IMR-90 (cell line): ENCODE measurements around the gene ZFAND6. TPM values are rescaled to one million over a fixed set of nuclear protein-coding genes. Genes with fewer than 3 reads are reported as not detected.
A peak's percentile ranks its signal among the peaks of the same experiment; 100 is the strongest.

Experiments
- ATAC-seq: fragments of 200-7000 bp; cut with Tn5 transposase; 2 replicates; pipeline ENCODE4 v1.9.1; 2020; ENCODE audit warnings: low read depth, mild to moderate bottlenecking, moderate library complexity
- BruUV-seq: library from RNA; stranded (reverse); fragments of 400-500 nt; replicated peaks from 2 replicates; lab custom pipeline; 2021; lab: Mats Ljungman, UMichigan
- CTCF ChIA-PET: fragments of 300-600 bp; formaldehyde crosslinking; extraction: SDS; loops from one replicate; lab custom pipeline; 2021; ENCODE audit warnings: antibody characterized with exemption; lab: Yijun Ruan, JAX
- POLR2A ChIA-PET: fragments of 300-600 bp; sonication (Branson Sonifier 250); formaldehyde crosslinking; loops from one replicate; lab custom pipeline; 2022; ENCODE audit warnings: antibody characterized with exemption; ENCODE audit not compliant: unreplicated experiment; lab: Charles Lee
- DNase-seq: peaks from one replicate; pipeline ENCODE4 v3.0.0; 2013
- H2AFZ ChIP-seq: replicated peaks from 2 replicates; pipeline ENCODE3; 2013; ENCODE audit warnings: low read length, mild to moderate bottlenecking; ENCODE audit not compliant: poor library complexity
- H2AK5ac ChIP-seq: 2 replicates; pipeline ENCODE4 v1.6.1; 2013; ENCODE audit warnings: low read depth, low read length, inconsistent platforms
- H2AK9ac ChIP-seq: replicated peaks from 2 replicates; pipeline ENCODE3; 2013; ENCODE audit warnings: mild to moderate bottlenecking, low read depth, low read length, moderate library complexity; ENCODE audit not compliant: poor library complexity
- H2BK120ac ChIP-seq: 2 replicates; pipeline ENCODE4 v1.6.1; 2013; ENCODE audit warnings: low read depth, low read length, inconsistent platforms
- H2BK15ac ChIP-seq: 3 replicates; pipeline ENCODE4 v1.6.1; 2013; ENCODE audit warnings: low read depth, low read length, inconsistent platforms
- H2BK20ac ChIP-seq: 2 replicates; pipeline ENCODE4 v1.6.1; 2013; ENCODE audit warnings: low read depth, mild to moderate bottlenecking, inconsistent platforms, low read length, moderate library complexity
- H2BK5ac ChIP-seq: 2 replicates; pipeline ENCODE4 v1.6.1; 2013; ENCODE audit warnings: mild to moderate bottlenecking, low read depth, low read length, inconsistent platforms; ENCODE audit not compliant: poor library complexity, severe bottlenecking
- H3K14ac ChIP-seq: replicated peaks from 2 replicates; pipeline ENCODE4 v1.6.1; 2013; ENCODE audit warnings: low read depth, low read length, inconsistent platforms
- H3K18ac ChIP-seq: 2 replicates; pipeline ENCODE4 v1.6.1; 2013; ENCODE audit warnings: low read depth, low read length, control low read depth
- H3K23ac ChIP-seq: 2 replicates; pipeline ENCODE4 v1.6.1; 2013; ENCODE audit warnings: low read depth, low read length, inconsistent platforms
- H3K27ac ChIP-seq: 2 replicates; pipeline ENCODE4 v1.5.1; 2013; ENCODE audit warnings: mild to moderate bottlenecking, control low read depth, low read length; ENCODE audit not compliant: insufficient read depth
- H3K27me3 ChIP-seq: 2 replicates; pipeline ENCODE4 v1.6.1; 2013; ENCODE audit warnings: low read length; ENCODE audit not compliant: control insufficient read depth, insufficient read depth
- H3K36me3 ChIP-seq: 2 replicates; pipeline ENCODE4 v1.6.1; 2013; ENCODE audit warnings: low read length, mixed read lengths; ENCODE audit not compliant: control insufficient read depth, insufficient read depth
- H3K4ac ChIP-seq: 2 replicates; pipeline ENCODE4 v1.6.1; 2013; ENCODE audit warnings: low read depth, low read length, inconsistent platforms
- H3K4me1 ChIP-seq: 2 replicates; pipeline ENCODE4 v1.6.1; 2013; ENCODE audit warnings: low read length, mixed read lengths; ENCODE audit not compliant: control insufficient read depth, insufficient read depth
- H3K4me2 ChIP-seq: 2 replicates; pipeline ENCODE4 v1.6.1; 2013; ENCODE audit warnings: low read depth, mild to moderate bottlenecking, control low read depth, low read length, moderate library complexity
- H3K4me3 ChIP-seq: 2 replicates; pipeline ENCODE4 v1.5.1; 2013; ENCODE audit warnings: low read depth, mild to moderate bottlenecking, control low read depth, low read length, moderate library complexity; ENCODE audit not compliant: insufficient read depth
- H3K56ac ChIP-seq: 2 replicates; pipeline ENCODE4 v1.6.1; 2013; ENCODE audit warnings: low read length, inconsistent platforms; ENCODE audit not compliant: insufficient read depth; ENCODE audit errors: extremely low read depth
- H3K79me1 ChIP-seq, 2 experiments: 2 replicates each; pipeline ENCODE4 v1.6.1; 2013; ENCODE audit warnings: low read length in 2 of 2, inconsistent platforms in 1 of 2, low read depth in 1 of 2
- H3K9ac ChIP-seq: 2 replicates; pipeline ENCODE4 v1.6.1; 2013; ENCODE audit warnings: low read depth, low read length, control low read depth
- H3K9me1 ChIP-seq: 2 replicates; pipeline ENCODE4 v1.6.1; 2013; ENCODE audit warnings: low read length, inconsistent platforms; ENCODE audit not compliant: insufficient read depth
- H3K9me3 ChIP-seq: 2 replicates; pipeline ENCODE4 v1.6.1; 2013; ENCODE audit warnings: low read length; ENCODE audit not compliant: control insufficient read depth, insufficient read depth
- H4K20me1 ChIP-seq: 2 replicates; pipeline ENCODE4 v1.6.1; 2013; ENCODE audit warnings: low read length, inconsistent platforms; ENCODE audit not compliant: insufficient read depth
- H4K5ac ChIP-seq: 2 replicates; pipeline ENCODE4 v1.6.1; 2013; ENCODE audit warnings: mild to moderate bottlenecking, low read depth, low read length, control low read depth
- H4K8ac ChIP-seq, 2 experiments: 2 replicates each; pipeline ENCODE4 v1.6.1; 2013; ENCODE audit warnings: low read depth in 2 of 2, low read length in 2 of 2, control low read depth in 1 of 2, inconsistent platforms in 1 of 2
- H4K91ac ChIP-seq: 2 replicates; pipeline ENCODE4 v1.6.1; 2013; ENCODE audit warnings: low read depth, low read length, inconsistent platforms; ENCODE audit not compliant: insufficient read depth
- CEBPB ChIP-seq: IDR thresholded peaks from 2 replicates; pipeline ENCODE4 v1.6.1; 2012; ENCODE audit warnings: low read depth, low read length, improper control_type of control experiment
- CHD1 ChIP-seq: IDR thresholded peaks from 2 replicates; pipeline ENCODE4 v1.6.1; 2012; ENCODE audit warnings: low read depth, low read length, improper control_type of control experiment
- FOS ChIP-seq: fragments of 150-350 bp; IDR thresholded peaks from 2 replicates; pipeline ENCODE4 v1.6.1; 2016; ENCODE audit warnings: low read depth, low read length
- MAFK ChIP-seq: IDR thresholded peaks from 2 replicates; pipeline ENCODE4 v1.6.1; 2012; ENCODE audit warnings: low read depth, low read length, improper control_type of control experiment
- POLR2A ChIP-seq: IDR thresholded peaks from 2 replicates; pipeline ENCODE4 v1.6.1; 2012; ENCODE audit warnings: mild to moderate bottlenecking, low read depth, low read length
- RAD21 ChIP-seq: IDR thresholded peaks from 2 replicates; pipeline ENCODE4 v1.6.1; 2012; ENCODE audit warnings: low read length, improper control_type of control experiment
- RCOR1 ChIP-seq: IDR thresholded peaks from 2 replicates; pipeline ENCODE4 v1.6.1; 2012; ENCODE audit warnings: mild to moderate bottlenecking, low read length, improper control_type of control experiment; ENCODE audit not compliant: insufficient replicate concordance
- RFX5 ChIP-seq: IDR thresholded peaks from 2 replicates; pipeline ENCODE4 v1.8.0; 2012; ENCODE audit warnings: low read depth, mild to moderate bottlenecking, low read length, moderate library complexity
- WGBS, 2 experiments: methylation state at CpG; one replicate each; pipeline versions ENCODE4 v1.1.5 to v1.1.7; 2013; ENCODE audit warnings: missing lambda C conversion rate in 2 of 2; ENCODE audit not compliant: insufficient read length in 1 of 2; ENCODE audit errors: extremely low coverage in 2 of 2; 5-methylcytosine and 5-hydroxymethylcytosine counted together
- dilution Hi-C: fragments of 300-500 bp; cut with HindIII; formaldehyde crosslinking; loops from one replicate; pipeline ENCODE4 v1.14.3; 2018; ENCODE audit warnings: low sequenced_read_pairs; ENCODE audit not compliant: unreplicated experiment
- in situ Hi-C: fragments of 300-500 bp; cut with MboI; formaldehyde crosslinking; loops from 3 replicates; pipeline ENCODE4 v1.14.3; 2019; ENCODE audit warnings: low sequenced_read_pairs, inconsistent platforms, mixed read lengths
- intact Hi-C: fragments of 100-400 bp; cut with micrococcal nuclease; formaldehyde crosslinking; loops from 2 replicates; pipeline ENCODE4 v1.10.0; 2022
- polyA plus RNA-seq, 3 experiments: library from polyadenylated mRNA; depleted of rRNA; stranded (reverse); fragments of >200 nt; gene quantifications; 2 replicates each; pipeline ENCODE4 v1.2.3, GENCODE V29; 2012; ENCODE audit warnings: low replicate concordance in 1 of 3
- total RNA-seq: library from RNA; depleted of rRNA; stranded (reverse); fragments of >200 nt; gene quantifications from 2 replicates; pipeline ENCODE4 v1.2.3, GENCODE V29; 2012
- TF ChIP-seq, protein P1 (sequence below): conservative IDR thresholded peaks from 2 replicates; pipeline ENCODE4 v1.5.1; 2012; ENCODE audit warnings: mild to moderate bottlenecking, low read depth, low read length, improper control_type of control experiment
- TF ChIP-seq, protein P2 (sequence below): fragments of 150-350 bp; IDR thresholded peaks from 2 replicates; pipeline ENCODE4 v1.6.1; 2017; ENCODE audit warnings: mild to moderate bottlenecking, antibody characterized with exemption, low read length, low read depth
- TF ChIP-seq, protein P3 (sequence below): fragments of 150-350 bp; IDR thresholded peaks from 2 replicates; pipeline ENCODE4 v1.6.1; 2016; ENCODE audit warnings: low read depth, mild to moderate bottlenecking, low read length, moderate library complexity, borderline replicate concordance

ZFAND6 gene
- total and polyA plus RNA-seq, 2 of the 4 experiments (the other 2 are of a cell fraction) = 77.5 to 96.4 TPM

DNA sequence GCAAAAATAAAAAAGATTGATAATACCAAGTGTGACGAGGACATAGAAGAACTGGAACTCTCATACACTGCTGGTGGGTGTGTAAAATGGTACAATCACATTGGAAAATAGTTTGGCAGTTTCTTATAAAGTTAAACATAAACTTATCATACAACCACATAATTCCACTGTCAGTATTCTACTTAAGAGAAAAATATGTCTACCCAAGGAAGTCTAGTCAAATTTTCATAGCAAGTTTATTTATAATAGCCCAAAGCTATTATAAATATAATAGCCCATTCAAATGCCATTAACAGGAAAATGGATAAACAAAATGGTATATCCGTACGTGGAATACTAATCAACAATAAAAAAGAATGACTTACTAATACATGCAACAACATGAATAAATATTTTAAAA lies 47.9 kb upstream of the ZFAND6 start:
- no peak overlapping the region for H2AFZ ChIP-seq
- peak overlapping the region; percentile 93; the same call in 1 of the 2 replicates for H2BK20ac ChIP-seq
- peak overlapping the region; percentile 50 for H3K14ac ChIP-seq
- 0 out of 2 replicates have a peak overlapping the region, but pooled peaks have one; percentile 0 for H3K56ac ChIP-seq
- H3K4me3 ChIP-seq = no peak overlapping the region
- in situ Hi-C loops = no loop called here
- no peak for TF ChIP-seq MAFK
- TF ChIP-seq, protein P1, sequence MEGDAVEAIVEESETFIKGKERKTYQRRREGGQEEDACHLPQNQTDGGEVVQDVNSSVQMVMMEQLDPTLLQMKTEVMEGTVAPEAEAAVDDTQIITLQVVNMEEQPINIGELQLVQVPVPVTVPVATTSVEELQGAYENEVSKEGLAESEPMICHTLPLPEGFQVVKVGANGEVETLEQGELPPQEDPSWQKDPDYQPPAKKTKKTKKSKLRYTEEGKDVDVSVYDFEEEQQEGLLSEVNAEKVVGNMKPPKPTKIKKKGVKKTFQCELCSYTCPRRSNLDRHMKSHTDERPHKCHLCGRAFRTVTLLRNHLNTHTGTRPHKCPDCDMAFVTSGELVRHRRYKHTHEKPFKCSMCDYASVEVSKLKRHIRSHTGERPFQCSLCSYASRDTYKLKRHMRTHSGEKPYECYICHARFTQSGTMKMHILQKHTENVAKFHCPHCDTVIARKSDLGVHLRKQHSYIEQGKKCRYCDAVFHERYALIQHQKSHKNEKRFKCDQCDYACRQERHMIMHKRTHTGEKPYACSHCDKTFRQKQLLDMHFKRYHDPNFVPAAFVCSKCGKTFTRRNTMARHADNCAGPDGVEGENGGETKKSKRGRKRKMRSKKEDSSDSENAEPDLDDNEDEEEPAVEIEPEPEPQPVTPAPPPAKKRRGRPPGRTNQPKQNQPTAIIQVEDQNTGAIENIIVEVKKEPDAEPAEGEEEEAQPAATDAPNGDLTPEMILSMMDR = no peak
- no peak for TF ChIP-seq CHD1
- TF ChIP-seq, protein P2, sequence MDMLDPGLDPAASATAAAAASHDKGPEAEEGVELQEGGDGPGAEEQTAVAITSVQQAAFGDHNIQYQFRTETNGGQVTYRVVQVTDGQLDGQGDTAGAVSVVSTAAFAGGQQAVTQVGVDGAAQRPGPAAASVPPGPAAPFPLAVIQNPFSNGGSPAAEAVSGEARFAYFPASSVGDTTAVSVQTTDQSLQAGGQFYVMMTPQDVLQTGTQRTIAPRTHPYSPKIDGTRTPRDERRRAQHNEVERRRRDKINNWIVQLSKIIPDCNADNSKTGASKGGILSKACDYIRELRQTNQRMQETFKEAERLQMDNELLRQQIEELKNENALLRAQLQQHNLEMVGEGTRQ = no peak
- TF ChIP-seq, protein P3, sequence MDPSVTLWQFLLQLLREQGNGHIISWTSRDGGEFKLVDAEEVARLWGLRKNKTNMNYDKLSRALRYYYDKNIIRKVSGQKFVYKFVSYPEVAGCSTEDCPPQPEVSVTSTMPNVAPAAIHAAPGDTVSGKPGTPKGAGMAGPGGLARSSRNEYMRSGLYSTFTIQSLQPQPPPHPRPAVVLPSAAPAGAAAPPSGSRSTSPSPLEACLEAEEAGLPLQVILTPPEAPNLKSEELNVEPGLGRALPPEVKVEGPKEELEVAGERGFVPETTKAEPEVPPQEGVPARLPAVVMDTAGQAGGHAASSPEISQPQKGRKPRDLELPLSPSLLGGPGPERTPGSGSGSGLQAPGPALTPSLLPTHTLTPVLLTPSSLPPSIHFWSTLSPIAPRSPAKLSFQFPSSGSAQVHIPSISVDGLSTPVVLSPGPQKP = no peak
- TF ChIP-seq RFX5 = no peak
- TF ChIP-seq FOS = no peak
- no peak for TF ChIP-seq CEBPB
- no peak for TF ChIP-seq RCOR1
- TF ChIP-seq RAD21 = no peak
- no peak for TF ChIP-seq POLR2A
- no CpG with 5 or more reads among the region's 3 CpGs for WGBS, 2 experiments
- H3K9me3 ChIP-seq = peaks cover 2% of the 10 kb centered on the region; the same call in 1 of the 2 replicates
- H4K91ac ChIP-seq = peak overlapping the region; percentile 46; the same call in 1 of the 2 replicates
- no peaks in the 10 kb centered on the region for H3K36me3 ChIP-seq
- ChIA-PET POLR2A (interaction anchor here (0.6 kb wide), 1 partner anchor 65 kb away, joined by 5 read pairs; no protein-coding TSS in a partner anchor), CTCF (interaction anchor here (0.7 kb wide), 1 partner anchor 19 kb away, joined by 3 read pairs; no protein-coding TSS in a partner anchor)
- H3K27ac ChIP-seq = no peak overlapping the region
- H3K4me1 ChIP-seq = peaks cover 5% of the 10 kb centered on the region
- H4K20me1 ChIP-seq = no peaks in the 10 kb centered on the region
- no peaks in the 10 kb centered on the region for H3K79me1 ChIP-seq
- H2BK120ac ChIP-seq = peak overlapping the region; percentile 75
- peak overlapping the region; percentile 11; the same call in 1 of the 2 replicates for H3K23ac ChIP-seq
- no peak overlapping the region for H3K9ac ChIP-seq
- peak overlapping the region; percentile 87 for H3K4ac ChIP-seq
- H3K18ac ChIP-seq = no peak overlapping the region; the same call in 1 of the 2 replicates
- H4K5ac ChIP-seq = no peak overlapping the region
- peak overlapping the region; percentile 90; the same call in 1 of the 2 replicates for H2AK5ac ChIP-seq
- no peaks in the 10 kb centered on the region for H3K27me3 ChIP-seq
- H3K4me2 ChIP-seq = no peak overlapping the region
- no peak overlapping the region; the same call in 2 of the 3 replicates for H2BK15ac ChIP-seq
- BruUV-seq = no TSS peak
- peak overlapping the region in 1 of 2 experiments; percentile 32; a peak in 2 of 4 replicates for H4K8ac ChIP-seq
- intact Hi-C loops = loop anchor here (1.0 kb wide), 1 partner anchor 162 kb away; no protein-coding TSS in a partner anchor
- no peak for ATAC-seq
- peak overlapping the region; percentile 79 for H2BK5ac ChIP-seq
- dilution Hi-C loops = no loop called here
- no peak for DNase-seq
- H3K9me1 ChIP-seq = peaks cover 5% of the 10 kb centered on the region; the same call in 1 of the 2 replicates
- H2AK9ac ChIP-seq = no peak overlapping the region
